ENCODE data around the gene SERPINI2. TPM values are rescaled to one million over a fixed set of nuclear protein-coding genes. Genes with fewer than 3 reads are reported as not detected.

The SERPINI2 gene
- total RNA-seq, 4 donors from 2014 or later: 2.7 TPM; not detected in 3

DNA sequence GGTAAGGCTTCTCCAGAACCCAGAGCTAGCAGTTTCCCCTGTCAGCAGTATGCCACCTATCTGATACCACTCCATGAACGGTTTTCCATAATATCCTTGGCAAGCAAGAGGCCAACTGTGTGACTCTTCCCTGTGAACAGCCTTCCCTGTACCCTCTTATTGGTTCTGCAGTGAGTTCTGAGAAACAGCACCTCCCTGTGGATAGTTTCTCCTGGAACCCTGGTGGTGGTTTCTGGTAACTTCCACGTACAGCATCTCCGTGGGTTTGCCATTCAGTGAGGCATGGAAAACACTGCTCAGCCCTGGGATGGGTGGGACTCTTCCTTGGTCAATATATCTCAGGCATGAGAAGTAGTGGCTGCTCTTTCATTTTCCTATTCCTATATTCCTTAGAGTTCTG, 19.4 kb upstream of the SERPINI2 start:
- ATAC-seq (ENCODE audit: low FRiP score) (no peak), DNase-seq (ENCODE audit: low spot score) (no peak)
- TF ChIP-seq, protein P1, sequence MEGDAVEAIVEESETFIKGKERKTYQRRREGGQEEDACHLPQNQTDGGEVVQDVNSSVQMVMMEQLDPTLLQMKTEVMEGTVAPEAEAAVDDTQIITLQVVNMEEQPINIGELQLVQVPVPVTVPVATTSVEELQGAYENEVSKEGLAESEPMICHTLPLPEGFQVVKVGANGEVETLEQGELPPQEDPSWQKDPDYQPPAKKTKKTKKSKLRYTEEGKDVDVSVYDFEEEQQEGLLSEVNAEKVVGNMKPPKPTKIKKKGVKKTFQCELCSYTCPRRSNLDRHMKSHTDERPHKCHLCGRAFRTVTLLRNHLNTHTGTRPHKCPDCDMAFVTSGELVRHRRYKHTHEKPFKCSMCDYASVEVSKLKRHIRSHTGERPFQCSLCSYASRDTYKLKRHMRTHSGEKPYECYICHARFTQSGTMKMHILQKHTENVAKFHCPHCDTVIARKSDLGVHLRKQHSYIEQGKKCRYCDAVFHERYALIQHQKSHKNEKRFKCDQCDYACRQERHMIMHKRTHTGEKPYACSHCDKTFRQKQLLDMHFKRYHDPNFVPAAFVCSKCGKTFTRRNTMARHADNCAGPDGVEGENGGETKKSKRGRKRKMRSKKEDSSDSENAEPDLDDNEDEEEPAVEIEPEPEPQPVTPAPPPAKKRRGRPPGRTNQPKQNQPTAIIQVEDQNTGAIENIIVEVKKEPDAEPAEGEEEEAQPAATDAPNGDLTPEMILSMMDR (IDR thresholded peaks at IDR 0.05): no peak

GRCh38 chr3:167491621-167492020, 17.8 kb upstream of the SERPINI2 start:
- ATAC-seq (ENCODE audit: low FRiP score) (no peak), DNase-seq (ENCODE audit: low spot score) (no peak)
- TF ChIP-seq, protein P1 (IDR thresholded peaks at IDR 0.05): no peak

DNA sequence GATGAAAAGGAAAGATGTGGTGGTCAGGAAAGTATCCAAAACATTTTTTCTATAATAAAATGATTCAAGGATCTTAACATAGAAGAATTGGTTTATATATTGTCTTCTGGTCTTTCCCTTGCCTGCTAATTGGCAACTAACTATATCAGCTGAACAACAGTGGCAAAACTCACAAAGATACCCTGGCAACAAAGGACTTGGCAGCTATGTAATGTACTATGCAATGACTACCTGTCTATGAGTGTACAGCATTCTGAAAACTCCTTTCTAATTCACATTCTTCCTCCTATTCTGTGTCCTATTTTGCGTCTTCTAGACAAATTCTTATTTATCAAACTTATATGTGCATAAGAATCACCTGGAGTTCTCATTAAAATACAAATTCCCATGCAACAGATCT, 15.7 kb upstream of the SERPINI2 start:
- ATAC-seq (ENCODE audit: low FRiP score): no peak
- TF ChIP-seq, protein P1 (IDR thresholded peaks at IDR 0.05): no peak
- no peak for DNase-seq (ENCODE audit: low spot score)

DNA sequence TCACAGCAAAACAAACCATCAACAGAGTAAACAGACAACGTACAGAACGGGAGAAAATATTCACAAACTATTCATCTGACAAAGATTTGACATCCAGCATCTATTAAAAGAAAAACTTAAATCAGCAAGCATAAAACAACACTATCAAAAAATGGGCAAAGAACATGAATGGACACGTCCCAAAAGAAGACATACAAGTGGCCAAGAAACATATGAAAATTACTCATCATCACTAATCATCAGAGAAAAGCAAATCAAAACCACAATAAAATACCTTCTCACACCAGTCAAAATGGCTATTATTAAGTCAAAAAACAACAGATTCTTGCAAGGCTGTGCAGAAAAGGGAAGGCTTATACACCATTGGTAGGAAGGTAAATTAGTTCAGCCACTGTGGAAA, 13.7 kb upstream of the SERPINI2 start:
- no peak for ATAC-seq (ENCODE audit: low FRiP score)
- DNase-seq (ENCODE audit: low spot score): no peak
- TF ChIP-seq, protein P1 (IDR thresholded peaks at IDR 0.05): no peak

DNA sequence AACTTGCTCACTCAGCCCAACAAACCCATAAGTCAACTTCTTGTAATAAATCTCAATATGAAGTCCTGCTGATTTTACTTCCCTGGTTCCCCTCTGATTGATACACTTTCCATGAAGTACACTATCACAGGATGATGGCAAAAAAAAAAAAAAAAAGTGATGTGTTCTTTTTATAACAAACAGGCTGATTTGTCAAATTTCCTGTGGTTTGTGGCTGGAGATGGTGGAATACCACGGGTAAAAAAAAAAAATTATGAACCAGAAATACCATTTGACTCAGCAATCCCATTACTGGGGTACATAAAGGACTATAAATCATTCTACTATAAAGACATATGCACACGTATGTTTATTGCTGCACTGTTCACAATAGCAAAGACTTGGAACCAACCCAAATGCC, 10.7 kb upstream of the SERPINI2 start:
- ATAC-seq (ENCODE audit: low FRiP score): no peak
- no peak for DNase-seq (ENCODE audit: low spot score)
- TF ChIP-seq, protein P1 (IDR thresholded peaks at IDR 0.05): no peak

DNA sequence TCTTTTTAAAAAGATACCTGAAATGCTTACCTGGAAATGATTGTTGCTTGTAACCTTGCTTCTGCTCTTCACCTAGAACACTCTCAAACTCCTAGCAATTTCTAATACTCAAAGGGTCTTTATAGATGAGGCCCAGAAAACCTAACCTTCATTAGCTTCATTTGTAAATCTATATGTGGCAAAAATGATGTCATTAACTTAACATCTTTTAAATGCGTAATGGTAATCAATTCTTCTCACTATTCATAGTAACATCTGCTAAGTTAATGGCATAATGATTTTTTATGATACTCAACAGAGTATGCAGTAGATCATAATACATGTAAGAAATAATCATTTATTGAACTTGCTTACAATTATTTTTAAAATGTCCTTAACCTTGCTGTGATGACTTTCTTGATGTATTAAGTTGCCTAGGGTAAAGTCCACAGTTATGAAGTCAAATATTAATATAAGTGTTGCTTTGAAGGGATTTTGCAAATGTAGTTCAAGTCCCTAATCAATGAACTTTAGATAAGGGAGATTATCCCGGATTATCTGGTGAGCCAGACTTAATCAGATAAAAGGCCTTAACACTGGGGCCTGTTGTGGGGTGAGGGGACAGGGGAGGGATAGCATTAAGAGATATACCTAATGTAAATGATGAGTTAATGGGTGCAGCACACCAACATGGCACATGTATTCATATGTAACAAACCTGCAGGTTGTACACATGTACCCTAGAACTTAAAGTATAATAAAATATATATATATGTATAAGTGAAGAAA, 10.1 kb upstream of the SERPINI2 start:
- TF ChIP-seq, protein P1 (IDR thresholded peaks at IDR 0.05): no peak
- DNase-seq (ENCODE audit: low spot score) (no peak), ATAC-seq (ENCODE audit: low FRiP score) (no peak)

DNA sequence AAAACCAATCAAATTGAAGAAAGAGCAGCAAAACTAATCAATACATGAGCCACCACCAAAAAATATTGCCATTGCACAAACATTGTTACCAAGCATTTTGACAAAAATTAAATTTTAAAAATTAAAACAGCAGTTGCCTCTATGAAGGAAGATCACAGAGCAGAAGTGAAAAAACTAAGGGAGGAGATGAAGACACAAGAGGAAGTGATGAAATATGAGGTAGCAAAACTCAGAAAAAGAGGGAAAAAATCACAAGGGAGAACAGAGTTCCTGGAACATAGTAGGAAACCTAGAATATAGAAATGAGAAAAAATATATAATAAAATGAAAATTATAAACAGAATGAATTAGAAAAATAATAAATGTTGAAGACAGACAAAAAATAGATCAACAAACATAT, 7.3 kb upstream of the SERPINI2 start:
- TF ChIP-seq, protein P1 (IDR thresholded peaks at IDR 0.05): no peak
- no peak for ATAC-seq (ENCODE audit: low FRiP score)
- no peak for DNase-seq (ENCODE audit: low spot score)
